HUES48 (cell line): Measurements from ENCODE around the gene PTPRCAP.

Experiments
- H3K27ac ChIP-seq: one replicate; pipeline ENCODE4 v1.7.0; 2013; ENCODE audit warnings: low read depth, low read length, inconsistent platforms
- H3K27me3 ChIP-seq: 2 replicates; pipeline ENCODE4 v1.6.1; 2013; ENCODE audit warnings: mild to moderate bottlenecking, low read length; ENCODE audit not compliant: control insufficient read depth, insufficient read depth
- H3K36me3 ChIP-seq: 2 replicates; pipeline ENCODE4 v1.6.1; 2013; ENCODE audit warnings: low read length; ENCODE audit not compliant: control insufficient read depth, insufficient read depth
- H3K4me1 ChIP-seq: 2 replicates; pipeline ENCODE4 v1.6.1; 2013; ENCODE audit warnings: mild to moderate bottlenecking, low read length; ENCODE audit not compliant: control insufficient read depth, insufficient read depth
- H3K4me3 ChIP-seq: 2 replicates; pipeline ENCODE4 v1.5.1; 2013; ENCODE audit warnings: mild to moderate bottlenecking, low read depth, low read length
- H3K9ac ChIP-seq: 2 replicates; pipeline ENCODE4 v1.6.1; 2013; ENCODE audit warnings: mild to moderate bottlenecking, low read depth, low read length, moderate library complexity
- H3K9me3 ChIP-seq: 2 replicates; pipeline ENCODE4 v1.6.1; 2013; ENCODE audit warnings: low read length; ENCODE audit not compliant: control insufficient read depth, insufficient read depth

PTPRCAP gene

DNA sequence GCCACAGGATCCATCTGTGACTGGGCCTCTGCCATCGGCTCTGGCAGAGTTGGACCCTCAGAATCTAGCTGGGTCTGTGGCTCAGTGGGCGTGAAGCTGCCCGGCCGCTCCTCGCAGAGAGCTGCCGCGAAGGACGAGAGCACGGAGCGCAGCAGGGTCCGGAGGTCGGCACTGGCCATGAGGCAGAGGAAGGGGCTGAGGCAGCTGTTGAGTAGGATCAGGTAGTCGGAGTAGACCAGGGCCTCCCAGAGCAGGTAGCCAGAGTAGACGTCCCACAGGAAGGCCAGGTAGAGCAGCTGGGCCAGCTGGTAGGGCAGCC is 14.1 kb upstream of the PTPRCAP start:
- Histone ChIP-seq H3K27ac (no peak overlapping the region), H3K4me1 (no peaks in the 10 kb centered on the region), H3K36me3 (no peaks in the 10 kb centered on the region), H3K9me3 (no peaks in the 10 kb centered on the region), H3K9ac (no peak overlapping the region), H3K4me3 (no peak overlapping the region), H3K27me3 (no peaks in the 10 kb centered on the region)

DNA sequence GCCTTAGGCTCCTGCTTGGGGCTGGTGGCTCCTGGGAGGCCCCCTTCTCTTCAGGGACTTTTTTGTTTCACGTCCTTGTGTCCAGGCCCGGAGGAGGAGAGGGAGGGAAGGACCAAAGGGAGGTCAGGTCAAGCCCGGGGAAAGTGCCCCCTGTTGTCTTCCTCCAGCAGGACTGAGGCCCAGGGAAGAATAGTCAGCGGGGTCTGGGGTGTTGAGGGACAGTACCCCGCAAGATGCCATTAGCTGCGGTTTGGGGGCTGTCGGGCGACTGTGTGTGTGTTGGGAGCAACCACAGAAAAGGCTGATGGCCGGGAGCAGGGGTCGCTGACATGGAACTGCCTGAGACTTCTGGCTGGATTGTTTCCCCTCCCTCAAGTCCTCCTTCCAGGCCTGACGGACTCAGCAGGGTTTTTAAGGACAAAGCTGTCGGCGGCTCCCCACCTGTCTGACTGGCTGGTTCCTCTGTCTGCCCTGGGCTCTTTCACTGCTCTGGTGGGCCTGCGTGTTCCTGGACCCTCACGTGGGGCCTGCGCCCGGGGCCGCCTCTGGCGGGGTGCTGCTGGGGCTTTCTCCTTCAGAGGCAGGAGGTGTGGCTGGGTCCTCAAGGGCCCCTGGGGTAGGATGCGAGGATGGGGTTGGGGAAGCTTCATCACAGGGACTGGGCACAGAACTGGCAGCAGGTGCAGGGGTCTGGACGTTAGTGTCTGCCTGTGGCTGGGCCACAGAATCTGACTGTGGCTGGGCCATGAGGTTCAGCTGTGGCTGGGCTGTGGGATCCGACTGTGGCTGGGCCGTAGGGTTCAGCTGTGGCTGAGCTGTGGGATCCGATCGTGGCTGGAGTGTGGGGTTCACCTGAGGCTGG is 13.5 kb upstream of the PTPRCAP start:
- Histone ChIP-seq H3K4me1 (no peaks in the 10 kb centered on the region), H3K27me3 (no peaks in the 10 kb centered on the region), H3K27ac (no peak overlapping the region), H3K36me3 (no peaks in the 10 kb centered on the region), H3K9ac (no peak overlapping the region), H3K4me3 (no peak overlapping the region), H3K9me3 (no peaks in the 10 kb centered on the region)

DNA sequence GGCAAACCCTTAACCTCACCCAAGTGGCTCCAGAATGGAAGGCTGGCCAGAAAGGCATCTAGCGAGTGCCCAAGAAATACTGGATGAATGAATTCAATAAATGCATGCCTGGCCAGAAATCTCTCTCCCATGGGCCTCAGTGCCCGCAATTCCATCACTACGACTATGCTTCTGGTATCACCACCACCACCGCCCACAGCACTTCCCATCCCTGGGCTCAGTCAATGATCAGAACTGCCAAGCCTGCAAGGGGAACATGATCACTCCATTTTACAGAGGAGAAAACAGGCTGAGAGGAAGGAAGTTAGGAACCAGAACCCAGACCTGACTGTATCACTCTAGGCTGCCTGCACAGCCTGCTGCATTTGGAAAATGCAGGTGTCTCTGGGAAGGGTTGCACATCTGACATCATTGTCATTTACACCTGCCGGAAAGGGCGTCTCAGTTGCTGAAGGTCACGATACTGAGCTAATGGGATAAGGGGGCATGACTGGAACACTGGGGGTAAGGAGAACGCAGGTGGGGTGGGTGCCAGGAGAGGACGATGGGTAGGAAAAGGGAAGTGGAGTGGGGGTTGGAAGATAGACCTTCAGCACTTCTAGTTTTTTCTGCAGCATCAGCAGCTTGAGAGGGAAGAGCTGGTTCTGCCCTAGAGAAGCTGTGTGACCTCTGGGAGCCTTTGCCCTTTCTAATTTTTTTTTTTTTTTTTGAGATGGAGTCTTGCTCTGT is 11.8 kb upstream of the PTPRCAP start:
- Histone ChIP-seq H3K36me3 (no peaks in the 10 kb centered on the region), H3K9me3 (no peaks in the 10 kb centered on the region), H3K4me3 (no peak overlapping the region), H3K4me1 (no peaks in the 10 kb centered on the region), H3K9ac (no peak overlapping the region), H3K27ac (no peak overlapping the region), H3K27me3 (no peaks in the 10 kb centered on the region)

DNA sequence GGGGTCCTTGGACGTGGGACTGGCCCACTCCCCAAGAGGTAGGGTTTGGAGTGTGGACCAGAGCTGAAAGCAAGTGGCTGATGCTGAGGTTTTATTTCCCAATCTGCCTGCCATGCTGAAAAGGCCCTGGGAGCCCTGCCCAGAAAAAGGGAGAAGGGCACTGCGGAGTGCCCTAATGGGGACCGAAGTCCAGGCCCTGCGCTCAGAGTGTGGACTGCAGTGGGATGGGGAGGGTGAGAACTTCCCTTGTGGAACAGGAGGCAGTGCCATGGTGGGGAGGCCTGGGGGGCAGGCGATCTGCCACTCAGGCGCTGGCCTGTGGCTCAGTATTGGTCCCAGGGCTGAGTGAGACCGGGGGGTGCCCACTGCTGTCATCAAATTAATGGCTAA is 10.7 kb upstream of the PTPRCAP start:
- Histone ChIP-seq H3K4me3 (no peak overlapping the region), H3K27ac (no peak overlapping the region), H3K27me3 (no peaks in the 10 kb centered on the region), H3K9ac (no peak overlapping the region), H3K4me1 (no peaks in the 10 kb centered on the region), H3K36me3 (no peaks in the 10 kb centered on the region), H3K9me3 (no peaks in the 10 kb centered on the region)

DNA sequence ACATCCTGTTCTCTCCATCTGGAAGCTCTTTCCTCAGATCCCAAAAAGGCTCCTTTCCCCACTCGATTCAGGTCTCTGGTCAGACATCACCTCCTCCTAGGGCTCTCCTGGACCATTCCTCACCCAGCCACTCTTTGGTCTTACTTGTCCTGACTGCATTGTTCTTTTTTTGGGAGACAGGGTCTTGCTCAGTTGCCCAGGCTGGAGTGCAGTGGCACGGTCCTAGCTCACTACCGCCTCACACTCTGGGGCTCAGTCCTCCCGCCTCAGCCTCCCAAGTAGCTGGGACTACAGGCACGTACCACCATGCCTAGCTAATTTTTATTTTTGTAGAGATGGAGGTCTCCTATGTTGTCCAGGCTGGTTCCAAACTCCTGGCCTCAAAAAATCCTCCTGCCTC is 8.0 kb upstream of the PTPRCAP start:
- no peak overlapping the region for H3K9ac ChIP-seq
- no peaks in the 10 kb centered on the region for H3K27me3 ChIP-seq
- H3K9me3 ChIP-seq: no peaks in the 10 kb centered on the region
- H3K36me3 ChIP-seq: peaks cover 14% of the 10 kb centered on the region
- no peaks in the 10 kb centered on the region for H3K4me1 ChIP-seq
- H3K4me3 ChIP-seq: no peak overlapping the region
- no peak overlapping the region for H3K27ac ChIP-seq

DNA sequence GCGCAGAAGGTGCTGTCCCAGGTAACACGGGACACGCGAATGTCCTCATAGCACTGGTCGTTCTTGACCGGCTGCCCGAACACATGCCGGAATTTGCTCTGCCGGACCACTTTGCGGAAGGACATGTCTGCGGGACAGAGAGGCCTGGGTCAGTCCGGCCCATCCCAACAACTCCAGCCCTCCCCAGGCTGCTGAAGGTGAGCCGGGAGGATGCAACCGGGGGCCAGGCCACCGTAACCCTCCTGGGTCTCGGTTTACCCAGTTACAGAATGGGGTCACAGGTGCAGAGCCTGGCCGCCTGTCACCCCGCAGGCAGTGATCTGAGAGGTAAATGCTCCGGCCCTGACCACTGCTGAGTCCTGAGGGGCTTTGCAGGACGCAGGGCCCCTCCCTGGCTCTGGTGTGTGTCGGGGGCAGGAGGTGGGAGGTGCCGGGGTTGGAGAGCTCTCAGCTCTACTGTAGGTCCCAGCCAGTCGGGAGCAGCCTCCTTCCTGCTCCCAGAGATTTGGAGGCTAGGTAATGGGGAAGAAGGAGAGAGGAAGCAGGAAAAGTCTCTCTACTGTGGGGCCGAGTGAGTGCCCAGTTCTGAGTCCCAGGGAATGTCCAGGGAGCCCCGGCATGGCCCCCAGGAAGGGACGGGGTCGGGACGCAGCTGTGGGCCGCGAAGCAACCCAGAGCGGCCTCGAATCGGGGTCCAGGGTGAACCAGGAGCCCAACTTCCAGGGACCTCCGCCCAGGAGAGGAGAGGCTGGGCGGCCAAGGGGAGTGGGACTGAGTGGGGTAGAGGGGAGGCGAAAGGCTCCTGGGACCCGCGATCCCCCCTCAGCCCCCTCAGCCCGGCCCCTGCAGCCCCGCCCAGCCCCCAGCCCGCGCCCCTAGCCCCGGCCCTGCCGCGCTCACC is 5.3 kb upstream of the PTPRCAP start:
- Histone ChIP-seq H3K27ac (peak overlapping the region; percentile 46), H3K4me3 (peak overlapping the region; percentile 70), H3K27me3 (no peaks in the 10 kb centered on the region), H3K4me1 (peaks cover 3% of the 10 kb centered on the region; the same call in 1 of the 2 replicates), H3K9ac (no peak overlapping the region), H3K36me3 (peaks cover 39% of the 10 kb centered on the region), H3K9me3 (no peaks in the 10 kb centered on the region)

DNA sequence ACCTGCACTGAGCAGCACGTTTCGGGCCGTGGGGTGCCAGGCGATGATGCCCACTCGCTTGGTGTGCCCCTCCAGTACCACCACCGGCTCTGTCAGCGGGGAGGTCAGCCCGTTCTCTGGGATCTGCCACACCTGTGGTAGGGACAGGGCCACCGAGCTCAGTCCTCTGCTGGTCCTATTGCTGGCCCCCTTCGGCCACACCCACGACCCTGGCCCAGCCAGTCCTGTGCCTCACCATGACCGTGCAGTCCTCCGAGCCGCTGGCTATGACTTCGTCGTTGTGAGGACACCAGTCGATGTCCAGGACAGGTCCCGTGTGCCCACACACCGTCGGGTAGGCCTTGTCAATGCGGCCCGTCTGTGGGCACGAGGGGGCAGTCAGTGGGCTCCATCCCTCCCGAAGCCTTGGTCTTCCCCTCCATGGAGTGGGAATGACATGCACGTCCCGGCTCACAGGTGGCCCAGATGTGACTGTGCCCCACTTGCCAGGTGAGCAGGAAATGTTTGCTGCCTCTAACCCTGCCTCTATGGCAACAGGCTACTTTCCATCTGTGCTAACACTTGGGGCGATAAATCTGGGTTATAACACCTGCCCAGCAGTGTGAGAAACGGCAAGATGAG is 4.4 kb upstream of the PTPRCAP start:
- no peaks in the 10 kb centered on the region for H3K27me3 ChIP-seq

DNA sequence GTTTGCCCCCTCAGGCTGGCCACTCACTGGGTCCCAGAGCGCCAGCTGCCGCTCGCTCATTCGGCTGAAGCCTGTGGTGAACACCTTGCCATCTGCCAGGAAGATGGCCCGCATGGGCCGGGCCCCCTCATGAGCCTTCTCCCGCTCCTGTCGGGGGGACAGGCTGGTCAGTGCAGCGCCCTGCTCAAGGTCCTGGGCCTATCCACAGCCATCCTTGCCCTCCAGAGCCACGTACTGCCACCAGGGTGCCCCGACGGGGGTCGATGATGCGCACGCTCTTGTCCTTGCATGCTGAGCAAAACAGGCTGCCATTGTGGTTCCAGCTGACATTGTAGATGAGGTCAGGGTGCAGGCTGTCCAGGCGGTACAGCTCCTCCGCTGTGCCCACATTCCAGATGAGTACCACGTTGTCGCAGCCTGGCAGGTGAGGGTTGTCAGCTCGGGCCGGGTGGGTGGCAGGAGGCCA is 3.6 kb upstream of the PTPRCAP start:
- Histone ChIP-seq H3K4me3 (no peak overlapping the region), H3K27ac (no peak overlapping the region), H3K9me3 (no peaks in the 10 kb centered on the region), H3K36me3 (peaks cover 42% of the 10 kb centered on the region), H3K27me3 (no peaks in the 10 kb centered on the region), H3K4me1 (peaks cover 14% of the 10 kb centered on the region), H3K9ac (no peak overlapping the region)

More for the DNA sequence above, 4.4 kb upstream of the PTPRCAP start:
- peaks cover 10% of the 10 kb centered on the region for H3K4me1 ChIP-seq
- H3K4me3 ChIP-seq: no peak overlapping the region
- peaks cover 42% of the 10 kb centered on the region for H3K36me3 ChIP-seq
- H3K9me3 ChIP-seq: no peaks in the 10 kb centered on the region
- no peak overlapping the region for H3K9ac ChIP-seq
- H3K27ac ChIP-seq: no peak overlapping the region

DNA sequence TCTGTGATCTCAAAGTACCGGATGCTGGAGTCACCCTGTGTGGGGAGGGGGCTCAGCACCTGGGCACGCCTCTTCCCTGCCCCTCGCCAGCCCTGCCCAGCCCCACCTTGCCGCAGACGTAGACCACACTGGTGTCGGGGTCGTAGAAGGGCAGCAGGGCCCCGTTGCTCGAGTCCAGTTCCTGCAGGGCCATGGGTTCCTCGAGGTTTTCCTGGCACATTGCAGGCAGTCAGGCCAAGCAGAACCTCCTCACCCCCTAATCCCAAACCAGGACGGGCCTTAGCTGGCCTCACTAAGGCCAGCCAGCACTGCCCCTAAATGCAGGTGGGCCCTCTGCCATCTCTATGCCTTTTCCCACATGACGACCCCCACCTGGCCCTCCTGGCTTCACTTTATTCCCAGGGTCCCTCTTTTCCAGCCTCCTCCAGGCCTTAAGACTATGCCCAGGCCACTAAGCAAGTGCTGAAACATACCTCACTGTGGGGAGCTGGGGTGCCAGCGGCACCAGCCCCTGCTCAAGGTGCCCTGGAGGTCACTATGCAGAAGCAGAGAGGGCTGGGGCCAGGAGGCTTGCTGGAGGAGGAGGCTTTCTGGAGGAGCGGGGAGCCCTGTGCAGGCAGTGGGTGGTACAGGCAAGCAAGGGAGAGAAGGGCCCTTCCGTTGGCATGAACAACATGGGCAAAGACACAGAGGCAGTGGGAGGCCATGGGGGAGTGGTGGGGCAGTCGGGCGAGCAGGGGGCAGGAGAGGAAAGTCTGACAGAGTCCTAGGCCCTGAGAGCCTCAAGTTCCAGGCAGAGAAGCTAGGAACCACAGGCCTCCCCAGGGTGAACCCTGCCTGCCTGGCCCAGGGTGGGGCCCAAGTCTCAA is 3.0 kb upstream of the PTPRCAP start:
- peaks cover 42% of the 10 kb centered on the region for H3K36me3 ChIP-seq
- no peaks in the 10 kb centered on the region for H3K27me3 ChIP-seq
- H3K4me1 ChIP-seq: peaks cover 17% of the 10 kb centered on the region
- no peak overlapping the region for H3K4me3 ChIP-seq
- no peak overlapping the region for H3K27ac ChIP-seq
- H3K9ac ChIP-seq: no peak overlapping the region
- no peaks in the 10 kb centered on the region for H3K9me3 ChIP-seq
